ENCODE measurements around the gene MMP21. TPM values are rescaled to one million over a fixed set of nuclear protein-coding genes. Genes with fewer than 3 reads are reported as not detected.

The MMP21 gene
- total RNA-seq, 1 experiment from 2014 or later: not detected

- Histone ChIP-seq H3K36me3 (ENCODE audit: control insufficient read depth, insufficient read depth, low read length) (peaks cover 2% of the 10 kb centered on the region), H3K4me1 (no peaks in the 10 kb centered on the region), H3K27me3 (replicated peaks; ENCODE audit: control insufficient read depth, insufficient read depth, low read length) (no peaks in the 10 kb centered on the region), H3K9me3 (no peaks in the 10 kb centered on the region), H3K4me3 (ENCODE audit: low read depth, low read length) (no peak overlapping the region)
- Mint-ChIP-seq H3K27ac (ENCODE audit: unreplicated experiment) (no peak overlapping the region), H3K27me3 (ENCODE audit: insufficient read depth, unreplicated experiment) (no peaks in the 10 kb centered on the region), H3K36me3 (ENCODE audit: insufficient read depth, unreplicated experiment) (peaks cover 71% of the 10 kb centered on the region), H3K4me1 (ENCODE audit: low read depth, unreplicated experiment) (peaks cover 6% of the 10 kb centered on the region), H3K4me3 (ENCODE audit: unreplicated experiment) (no peak overlapping the region), H3K9me3 (ENCODE audit: unreplicated experiment) (no peaks in the 10 kb centered on the region)
- CTCF ChIA-PET: no interaction called here
- intact Hi-C loops (cut with micrococcal nuclease; ENCODE audit: unreplicated experiment): no loop called here
- no TSS peak for BruUV-seq (replicated peaks)
- no peak for DNase-seq
- POLR2A ChIA-PET: no interaction called here
- no peak for TF ChIP-seq CTCF (IDR thresholded peaks at IDR 0.05; ENCODE audit: insufficient read depth in 1 of 2, low read depth in 1 of 2, low read length in 1 of 2, severe bottlenecking in 1 of 2, unreplicated experiment in 1 of 2)
These were observed 18.7 kb downstream of the MMP21 start for GRCh38 chr10:125756853-125757487.

- Histone ChIP-seq H3K4me3 (ENCODE audit: low read depth, low read length) (no peak overlapping the region), H3K9me3 (no peaks in the 10 kb centered on the region), H3K27me3 (replicated peaks; ENCODE audit: control insufficient read depth, insufficient read depth, low read length) (no peaks in the 10 kb centered on the region), H3K36me3 (ENCODE audit: control insufficient read depth, insufficient read depth, low read length) (peaks cover 2% of the 10 kb centered on the region), H3K4me1 (no peaks in the 10 kb centered on the region)
- DNase-seq: no peak
- intact Hi-C loops (cut with micrococcal nuclease; ENCODE audit: unreplicated experiment): no loop called here
- Mint-ChIP-seq H3K27ac (ENCODE audit: unreplicated experiment) (no peak overlapping the region), H3K36me3 (ENCODE audit: insufficient read depth, unreplicated experiment) (peaks cover 72% of the 10 kb centered on the region), H3K4me3 (ENCODE audit: unreplicated experiment) (no peak overlapping the region), H3K9me3 (ENCODE audit: unreplicated experiment) (no peaks in the 10 kb centered on the region), H3K27me3 (ENCODE audit: insufficient read depth, unreplicated experiment) (no peaks in the 10 kb centered on the region), H3K4me1 (ENCODE audit: low read depth, unreplicated experiment) (peaks cover 1% of the 10 kb centered on the region)
- no TSS peak for BruUV-seq (replicated peaks)
- ChIA-PET CTCF (no interaction called here), POLR2A (no interaction called here)
- no peak for TF ChIP-seq CTCF (IDR thresholded peaks at IDR 0.05; ENCODE audit: insufficient read depth in 1 of 2, low read depth in 1 of 2, low read length in 1 of 2, severe bottlenecking in 1 of 2, unreplicated experiment in 1 of 2)
These were observed 19.4 kb downstream of the MMP21 start for GRCh38 chr10:125756196-125756595.

- BruUV-seq (replicated peaks): no TSS peak
- peaks cover 84% of the 10 kb centered on the region for H3K36me3 Mint-ChIP-seq (ENCODE audit: insufficient read depth, unreplicated experiment)
- intact Hi-C loops (cut with micrococcal nuclease; ENCODE audit: unreplicated experiment): no loop called here
- DNase-seq: no peak
- ChIA-PET CTCF (no interaction called here), POLR2A (no interaction called here)
- no peaks in the 10 kb centered on the region for H3K9me3 Mint-ChIP-seq (ENCODE audit: unreplicated experiment)
- no peaks in the 10 kb centered on the region for H3K4me1 Mint-ChIP-seq (ENCODE audit: low read depth, unreplicated experiment)
- TF ChIP-seq CTCF (IDR thresholded peaks at IDR 0.05; ENCODE audit: insufficient read depth in 1 of 2, low read depth in 1 of 2, low read length in 1 of 2, severe bottlenecking in 1 of 2, unreplicated experiment in 1 of 2): no peak
- no peak overlapping the region for H3K4me3 ChIP-seq (ENCODE audit: low read depth, low read length)
- no peak overlapping the region for H3K4me3 Mint-ChIP-seq (ENCODE audit: unreplicated experiment)
- no peaks in the 10 kb centered on the region for H3K4me1 ChIP-seq
- H3K27ac Mint-ChIP-seq (ENCODE audit: unreplicated experiment): no peak overlapping the region
- H3K36me3 ChIP-seq (ENCODE audit: control insufficient read depth, insufficient read depth, low read length): peaks cover 4% of the 10 kb centered on the region
- no peaks in the 10 kb centered on the region for H3K27me3 Mint-ChIP-seq (ENCODE audit: insufficient read depth, unreplicated experiment)
- H3K27me3 ChIP-seq (replicated peaks; ENCODE audit: control insufficient read depth, insufficient read depth, low read length): no peaks in the 10 kb centered on the region
- H3K9me3 ChIP-seq: no peaks in the 10 kb centered on the region
These were observed 28.2 kb downstream of the MMP21 start for GRCh38 chr10:125747417-125747816.

Measured in Caco-2 (cell line).